ENCODE results near the gene VSIG8. TPM values are rescaled to one million over a fixed set of nuclear protein-coding genes. Genes with fewer than 3 reads are reported as not detected.

The VSIG8 gene
- total and polyA plus RNA-seq, 2 donors (not counting 1 experiment from before 2014, with no cell fraction given): not detected

DNA sequence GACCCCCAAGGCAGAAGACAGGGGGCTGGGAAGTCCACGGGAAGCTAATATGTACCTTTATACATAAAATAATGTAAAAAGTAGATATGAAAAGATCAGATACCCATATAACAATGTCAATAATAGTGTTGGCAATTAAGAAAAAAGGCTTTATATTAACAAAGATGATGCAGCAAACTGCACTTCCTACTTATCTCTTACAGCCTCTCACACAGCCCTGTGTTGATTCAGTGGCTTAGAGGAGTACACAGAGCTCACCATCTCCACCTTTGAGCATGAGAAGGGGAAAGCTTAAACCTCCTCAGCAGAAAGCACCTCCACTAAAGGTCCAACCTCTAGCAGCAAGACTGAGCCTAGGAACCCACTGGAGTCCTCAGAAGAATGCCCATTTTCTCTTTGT lies 7.2 kb upstream of the VSIG8 start:
- Histone ChIP-seq H3K4me2 (replicated peaks; ENCODE audit: low read depth, low read length, poor library complexity, severe bottlenecking) (no peak overlapping the region), H3K27me3 (replicated peaks in 1 of 4; ENCODE audit: control extremely low read depth in 1 of 4, control insufficient read depth in 3 of 4, insufficient read depth in 4 of 4, low read length in 3 of 4) (no peaks in the 10 kb centered on the region), H3K4me3 (ENCODE audit: control extremely low read depth in 1 of 5, extremely low read depth in 1 of 5, insufficient read depth in 1 of 5, low read depth in 2 of 5, low read length in 4 of 5) (no peak overlapping the region), H3K4me1 (ENCODE audit: control insufficient read depth in 2 of 2, insufficient read depth in 2 of 2, low read length in 2 of 2) (no peaks in the 10 kb centered on the region), H3K9ac (ENCODE audit: low read length) (no peak overlapping the region), H3K9me3 (ENCODE audit: control extremely low read depth in 1 of 3, control insufficient read depth in 2 of 3, insufficient read depth in 1 of 3, low read length in 2 of 3) (no peaks in the 10 kb centered on the region), H3K79me2 (ENCODE audit: control insufficient read depth, insufficient read depth, low read length) (no peaks in the 10 kb centered on the region), H4K20me1 (ENCODE audit: control insufficient read depth, insufficient read depth, low read length, poor library complexity, severe bottlenecking) (no peaks in the 10 kb centered on the region), H2AFZ (ENCODE audit: insufficient read depth, low read depth, low read length, poor library complexity, severe bottlenecking) (no peak overlapping the region), H3K36me3 (replicated peaks in 1 of 2; ENCODE audit: control extremely low read depth in 1 of 2, control insufficient read depth in 1 of 2, extremely low read depth in 1 of 2, insufficient read depth in 2 of 2, low read length in 1 of 2) (no peaks in the 10 kb centered on the region), H3K27ac (ENCODE audit: low read length in 2 of 2) (no peak overlapping the region)
- H3K4me1 Mint-ChIP-seq: no peaks in the 10 kb centered on the region
- peaks cover 20% of the 10 kb centered on the region for H3K27me3 Mint-ChIP-seq
- H3K9me3 Mint-ChIP-seq (ENCODE audit: insufficient read depth): no peaks in the 10 kb centered on the region
- WGBS (ENCODE audit: insufficient coverage): no CpG with 5 or more reads among the region's 1 CpG
- no peak overlapping the region for H3K4me3 Mint-ChIP-seq
- H3K27ac Mint-ChIP-seq: no peak overlapping the region
- ATAC-seq (ENCODE audit: low read depth) (no peak), DNase-seq (no peak)
- ChIA-PET POLR2A (no interaction called here), CTCF (interaction anchor here (1.1 kb wide), 1 partner anchor 138 kb away, joined by 3 read pairs; no protein-coding TSS in a partner anchor)
- TF ChIP-seq, protein P1, sequence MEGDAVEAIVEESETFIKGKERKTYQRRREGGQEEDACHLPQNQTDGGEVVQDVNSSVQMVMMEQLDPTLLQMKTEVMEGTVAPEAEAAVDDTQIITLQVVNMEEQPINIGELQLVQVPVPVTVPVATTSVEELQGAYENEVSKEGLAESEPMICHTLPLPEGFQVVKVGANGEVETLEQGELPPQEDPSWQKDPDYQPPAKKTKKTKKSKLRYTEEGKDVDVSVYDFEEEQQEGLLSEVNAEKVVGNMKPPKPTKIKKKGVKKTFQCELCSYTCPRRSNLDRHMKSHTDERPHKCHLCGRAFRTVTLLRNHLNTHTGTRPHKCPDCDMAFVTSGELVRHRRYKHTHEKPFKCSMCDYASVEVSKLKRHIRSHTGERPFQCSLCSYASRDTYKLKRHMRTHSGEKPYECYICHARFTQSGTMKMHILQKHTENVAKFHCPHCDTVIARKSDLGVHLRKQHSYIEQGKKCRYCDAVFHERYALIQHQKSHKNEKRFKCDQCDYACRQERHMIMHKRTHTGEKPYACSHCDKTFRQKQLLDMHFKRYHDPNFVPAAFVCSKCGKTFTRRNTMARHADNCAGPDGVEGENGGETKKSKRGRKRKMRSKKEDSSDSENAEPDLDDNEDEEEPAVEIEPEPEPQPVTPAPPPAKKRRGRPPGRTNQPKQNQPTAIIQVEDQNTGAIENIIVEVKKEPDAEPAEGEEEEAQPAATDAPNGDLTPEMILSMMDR (IDR thresholded peaks at IDR 0.05): no peak
- no peak for TF ChIP-seq EZH2 (IDR thresholded peaks at IDR 0.05; ENCODE audit: borderline replicate concordance, insufficient read depth, low read depth, low read length, poor library complexity, severe bottlenecking)
- intact Hi-C loops (cut with micrococcal nuclease): no loop called here

DNA sequence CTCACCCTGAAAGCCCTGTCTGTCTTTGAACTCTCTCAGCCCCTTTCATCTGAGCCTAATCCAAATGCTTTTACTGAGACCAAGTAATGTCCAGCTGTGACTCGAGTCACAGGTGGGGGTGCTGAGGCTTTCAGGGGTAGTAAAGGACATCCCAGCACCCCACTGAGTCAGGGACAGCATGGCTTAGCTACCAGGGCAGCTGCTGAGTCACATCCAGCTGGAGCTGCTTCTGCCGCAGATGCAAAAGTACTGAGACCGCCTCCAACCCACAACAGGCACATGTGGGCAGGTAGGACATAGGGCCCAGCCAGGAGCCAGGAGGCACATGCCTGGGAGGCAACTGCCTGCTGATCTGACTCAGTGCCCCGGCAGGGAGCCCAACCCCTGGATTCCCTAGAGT lies 6.7 kb upstream of the VSIG8 start:
- H3K9ac ChIP-seq (ENCODE audit: low read length): no peak overlapping the region
- Mint-ChIP-seq H3K4me1 (no peaks in the 10 kb centered on the region), H3K9me3 (ENCODE audit: insufficient read depth) (no peaks in the 10 kb centered on the region), H3K4me3 (no peak overlapping the region), H3K27ac (no peak overlapping the region), H3K27me3 (peaks cover 24% of the 10 kb centered on the region)
- intact Hi-C loops (cut with micrococcal nuclease): no loop called here
- no peak overlapping the region for H2AFZ ChIP-seq (ENCODE audit: insufficient read depth, low read depth, low read length, poor library complexity, severe bottlenecking)
- H4K20me1 ChIP-seq (ENCODE audit: control insufficient read depth, insufficient read depth, low read length, poor library complexity, severe bottlenecking): no peaks in the 10 kb centered on the region
- no peak overlapping the region for H3K4me3 ChIP-seq (ENCODE audit: control extremely low read depth in 1 of 5, extremely low read depth in 1 of 5, insufficient read depth in 1 of 5, low read depth in 2 of 5, low read length in 4 of 5)
- no peaks in the 10 kb centered on the region for H3K36me3 ChIP-seq (replicated peaks in 1 of 2; ENCODE audit: control extremely low read depth in 1 of 2, control insufficient read depth in 1 of 2, extremely low read depth in 1 of 2, insufficient read depth in 2 of 2, low read length in 1 of 2)
- TF ChIP-seq EZH2 (IDR thresholded peaks at IDR 0.05; ENCODE audit: borderline replicate concordance, insufficient read depth, low read depth, low read length, poor library complexity, severe bottlenecking): no peak
- TF ChIP-seq, protein P1 (IDR thresholded peaks at IDR 0.05): no peak
- ATAC-seq (ENCODE audit: low read depth): no peak
- no peak overlapping the region for H3K27ac ChIP-seq (ENCODE audit: low read length in 2 of 2)
- H3K4me2 ChIP-seq (replicated peaks; ENCODE audit: low read depth, low read length, poor library complexity, severe bottlenecking): no peak overlapping the region
- no peaks in the 10 kb centered on the region for H3K27me3 ChIP-seq (replicated peaks in 1 of 4; ENCODE audit: control extremely low read depth in 1 of 4, control insufficient read depth in 3 of 4, insufficient read depth in 4 of 4, low read length in 3 of 4)
- no peaks in the 10 kb centered on the region for H3K79me2 ChIP-seq (ENCODE audit: control insufficient read depth, insufficient read depth, low read length)
- H3K4me1 ChIP-seq (ENCODE audit: control insufficient read depth in 2 of 2, insufficient read depth in 2 of 2, low read length in 2 of 2): no peaks in the 10 kb centered on the region
- WGBS (ENCODE audit: insufficient coverage): 25% methylated on average over 4 of the region's 4 CpGs
- no peaks in the 10 kb centered on the region for H3K9me3 ChIP-seq (ENCODE audit: control extremely low read depth in 1 of 3, control insufficient read depth in 2 of 3, insufficient read depth in 1 of 3, low read length in 2 of 3)
- CTCF ChIA-PET: interaction anchor here (1.1 to 1.4 kb wide), 2 partner anchors 23 to 138 kb away, joined by 3 read pairs; no protein-coding TSS in a partner anchor
- POLR2A ChIA-PET: no interaction called here
- DNase-seq: no peak
